CD4-positive, CD25-positive, alpha-beta regulatory T cell (primary cell): ENCODE results near the gene SLC35F2. TPM values are rescaled to one million over a fixed set of nuclear protein-coding genes. Genes with fewer than 3 reads are reported as not detected.

Experiments used
- ATAC-seq, 2 donors: fragments of 150-1000 bp; cut with Tn5 transposase; one replicate each; pipeline ENCODE4 v1.10.0; 2021; ENCODE audit warnings: low read depth in 2 of 2, moderate number of reproducible peaks in 2 of 2, moderate library complexity in 1 of 2
- DNase-seq, 3 donors: peaks; one replicate each; pipeline versions ENCODE4 v3.0.0 to v3.0.0-alpha.2; 2012 to 2022; ENCODE audit warnings: mixed read lengths in 1 of 3
- H3K27ac ChIP-seq: one replicate; pipeline ENCODE4 v1.7.0; 2013; ENCODE audit warnings: mild to moderate bottlenecking, low read length; ENCODE audit not compliant: insufficient read depth, poor library complexity, severe bottlenecking
- H3K27me3 ChIP-seq: one replicate; pipeline ENCODE4 v1.7.0; 2013; ENCODE audit warnings: low read length; ENCODE audit not compliant: control insufficient read depth, insufficient read depth
- H3K36me3 ChIP-seq: one replicate; pipeline ENCODE4 v1.7.0; 2013; ENCODE audit warnings: mild to moderate bottlenecking, low read length, moderate library complexity; ENCODE audit not compliant: control insufficient read depth, insufficient read depth
- H3K4me1 ChIP-seq: 2 replicates; pipeline ENCODE4 v1.7.0; 2013; ENCODE audit warnings: mild to moderate bottlenecking, low read length; ENCODE audit not compliant: insufficient read depth, control insufficient read depth, poor library complexity, severe bottlenecking
- H3K4me3 ChIP-seq: one replicate; pipeline ENCODE4 v1.7.0; 2013; ENCODE audit warnings: low read depth, mild to moderate bottlenecking, low read length, moderate library complexity
- H3K9me3 ChIP-seq, 2 experiments: 1 replicate in 1 of 2; 2 replicates in 1 of 2; pipeline ENCODE4 v1.7.0; 2013; ENCODE audit warnings: low read length in 2 of 2, mild to moderate bottlenecking in 1 of 2, moderate library complexity in 1 of 2; ENCODE audit not compliant: control insufficient read depth in 2 of 2
- H3K27ac Mint-ChIP-seq, 3 donors: one replicate each; pipeline ENCODE4 v1.8.0; 2020 to 2022; ENCODE audit warnings: mild to moderate bottlenecking in 3 of 3, mixed read lengths in 3 of 3, moderate library complexity in 2 of 3
- H3K27me3 Mint-ChIP-seq: one replicate; pipeline ENCODE4 v1.8.0; 2022; ENCODE audit warnings: mild to moderate bottlenecking, mixed read lengths
- H3K36me3 Mint-ChIP-seq: one replicate; pipeline ENCODE4 v1.8.0; 2020; ENCODE audit warnings: mixed read lengths
- H3K4me1 Mint-ChIP-seq, 4 donors: one replicate each; pipeline ENCODE4 v1.8.0; 2020 to 2022; ENCODE audit warnings: mixed read lengths in 4 of 4, mild to moderate bottlenecking in 1 of 4
- H3K4me3 Mint-ChIP-seq, 4 donors: one replicate each; pipeline ENCODE4 v1.8.0; 2020 to 2022; ENCODE audit warnings: mild to moderate bottlenecking in 4 of 4, mixed read lengths in 4 of 4, moderate library complexity in 3 of 4
- H3K9me3 Mint-ChIP-seq, 7 donors: one replicate each; pipeline ENCODE4 v1.8.0; 2020 to 2022; ENCODE audit warnings: mixed read lengths in 7 of 7, mild to moderate bottlenecking in 3 of 7, moderate library complexity in 2 of 7
- polyA plus RNA-seq, 4 donors: library from polyadenylated mRNA; unstranded; fragments of 300-500 nt; fragmentation: Illumina TruSeq; gene quantifications; one replicate each; pipeline ENCODE4 v1.2.3, GENCODE V29; 2021
- total RNA-seq: library from RNA; stranded (reverse); gene quantifications from one replicate; pipeline ENCODE4 v1.2.3, GENCODE V29; 2022

The SLC35F2 gene
- total and polyA plus RNA-seq, 5 donors from 2014 or later, result 10.7 to 23.9 (median 22.1) TPM

DNA sequence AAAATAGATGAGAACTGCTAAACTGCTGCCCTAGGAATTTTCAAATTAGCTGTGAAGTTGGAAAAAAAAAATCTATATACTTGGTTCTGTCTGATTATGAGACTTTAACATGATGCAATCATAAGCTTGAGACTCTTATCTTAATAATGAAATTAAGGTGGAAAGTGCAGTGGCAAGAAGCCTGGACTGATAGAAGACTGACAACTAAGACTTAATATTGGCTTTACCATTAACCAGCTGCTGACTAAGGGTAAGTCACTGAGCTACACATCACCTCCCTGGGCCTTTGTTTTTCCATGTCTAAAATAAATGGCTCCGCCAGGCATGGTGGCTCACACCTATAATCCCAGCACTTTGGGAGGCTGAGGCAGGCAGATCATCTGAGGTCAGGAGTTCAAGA lies 56.9 kb downstream of the SLC35F2 start:
- Mint-ChIP-seq H3K36me3 (peaks cover 32% of the 10 kb centered on the region), H3K4me3 (no peak overlapping the region), H3K27ac (no peak overlapping the region), H3K4me1 (peaks cover 2 to 6% (median 4%) of the 10 kb centered on the region in 4 donors), H3K9me3 (no peaks in the 10 kb centered on the region), H3K27me3 (no peaks in the 10 kb centered on the region)
- DNase-seq, result no peak
- Histone ChIP-seq H3K4me3 (no peak overlapping the region), H3K27me3 (no peaks in the 10 kb centered on the region), H3K4me1 (no peaks in the 10 kb centered on the region), H3K36me3 (peaks cover 20% of the 10 kb centered on the region), H3K9me3 (no peaks in the 10 kb centered on the region), H3K27ac (no peak overlapping the region)
- ATAC-seq, result no peak

- Histone ChIP-seq H3K9me3 (peaks cover 0 to 2% of the 10 kb centered on the region in 2 experiments), H3K36me3 (peaks cover 13% of the 10 kb centered on the region), H3K4me1 (no peaks in the 10 kb centered on the region), H3K4me3 (no peak overlapping the region), H3K27ac (no peak overlapping the region), H3K27me3 (no peaks in the 10 kb centered on the region)
- Mint-ChIP-seq H3K36me3 (peaks cover 40% of the 10 kb centered on the region), H3K4me3 (no peak overlapping the region), H3K27ac (peak overlapping the region in 1 of 3 donors; percentile 78), H3K27me3 (no peaks in the 10 kb centered on the region), H3K9me3 (peaks cover 0 to 4% (median 0%) of the 10 kb centered on the region in 7 donors), H3K4me1 (peaks cover 2 to 9% (median 5%) of the 10 kb centered on the region in 4 donors)
- ATAC-seq, result peak; percentile 66 to 67
- DNase-seq, result peak; percentile 35 to 69 (median 54)
Measured at GRCh38 chr11:107799218-107799859, 59.2 kb downstream of the SLC35F2 start.

- Histone ChIP-seq H3K36me3 (peaks cover 14% of the 10 kb centered on the region), H3K27ac (no peak overlapping the region), H3K4me3 (no peak overlapping the region), H3K27me3 (no peaks in the 10 kb centered on the region), H3K4me1 (no peaks in the 10 kb centered on the region), H3K9me3 (peaks cover 0 to 2% of the 10 kb centered on the region in 2 experiments)
- Mint-ChIP-seq H3K36me3 (peaks cover 46% of the 10 kb centered on the region), H3K27ac (peak overlapping the region in 1 of 3 donors; percentile 74), H3K4me3 (no peak overlapping the region), H3K4me1 (peaks cover 0 to 9% (median under 1%) of the 10 kb centered on the region in 4 donors), H3K27me3 (no peaks in the 10 kb centered on the region), H3K9me3 (peaks cover 0 to 4% (median 0%) of the 10 kb centered on the region in 7 donors)
- DNase-seq (no peak), ATAC-seq (no peak)
Measured at GRCh38 chr11:107792049-107792443, 66.5 kb downstream of the SLC35F2 start.

- Histone ChIP-seq H3K27me3 (no peaks in the 10 kb centered on the region), H3K4me3 (no peak overlapping the region), H3K9me3 (peaks cover 0 to 2% of the 10 kb centered on the region in 2 experiments), H3K4me1 (no peaks in the 10 kb centered on the region), H3K36me3 (peaks cover 14% of the 10 kb centered on the region), H3K27ac (no peak overlapping the region)
- DNase-seq (no peak), ATAC-seq (no peak)
- Mint-ChIP-seq H3K4me1 (peaks cover 0 to 9% (median under 1%) of the 10 kb centered on the region in 4 donors), H3K9me3 (peaks cover 0 to 4% (median 0%) of the 10 kb centered on the region in 7 donors), H3K27me3 (no peaks in the 10 kb centered on the region), H3K4me3 (no peak overlapping the region), H3K27ac (peak overlapping the region in 1 of 3 donors; percentile 12), H3K36me3 (peaks cover 44% of the 10 kb centered on the region)
Measured at GRCh38 chr11:107791343-107792048, 67.1 kb downstream of the SLC35F2 start.

DNA sequence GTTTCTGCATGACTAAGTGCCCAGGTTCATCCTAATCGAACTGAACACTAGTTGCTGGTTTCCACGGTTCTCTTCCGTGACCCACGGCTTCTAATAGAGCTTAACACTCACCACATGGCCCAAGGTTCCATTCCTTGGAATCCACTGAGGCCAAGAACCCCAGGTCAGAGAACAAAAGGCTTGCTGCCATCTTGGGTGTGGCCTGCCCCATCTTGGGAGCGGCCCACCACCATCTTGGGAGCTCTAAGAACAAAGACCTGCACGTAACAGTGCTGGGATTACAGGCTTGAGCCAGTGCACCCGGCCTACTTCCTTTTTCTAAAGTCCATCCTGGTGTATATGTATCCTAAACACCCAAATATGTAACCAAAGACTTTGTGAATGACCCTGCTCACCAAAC lies 68.8 kb downstream of the SLC35F2 start:
- peaks cover 32% of the 10 kb centered on the region for H3K36me3 Mint-ChIP-seq
- ATAC-seq, result no peak
- H3K27ac Mint-ChIP-seq, result no peak overlapping the region
- no peaks in the 10 kb centered on the region for H3K27me3 Mint-ChIP-seq
- H3K4me3 Mint-ChIP-seq, result no peak overlapping the region
- peaks cover 0 to 2% (median 0%) of the 10 kb centered on the region in 7 donors for H3K9me3 Mint-ChIP-seq
- DNase-seq, result no peak
- H3K27ac ChIP-seq, result no peak overlapping the region
- H3K36me3 ChIP-seq, result peaks cover 12% of the 10 kb centered on the region
- H3K4me1 Mint-ChIP-seq, result peaks cover 0 to 4% (median under 1%) of the 10 kb centered on the region in 4 donors
- H3K27me3 ChIP-seq, result no peaks in the 10 kb centered on the region
- no peaks in the 10 kb centered on the region for H3K4me1 ChIP-seq
- H3K9me3 ChIP-seq, result peaks cover 0 to 2% of the 10 kb centered on the region in 2 experiments
- no peak overlapping the region for H3K4me3 ChIP-seq

- no peak for DNase-seq
- H3K27ac ChIP-seq, result no peak overlapping the region
- no peaks in the 10 kb centered on the region for H3K27me3 ChIP-seq
- no peaks in the 10 kb centered on the region for H3K9me3 ChIP-seq
- no peak overlapping the region for H3K4me3 ChIP-seq
- H3K9me3 Mint-ChIP-seq, result no peaks in the 10 kb centered on the region
- H3K4me1 ChIP-seq, result no peaks in the 10 kb centered on the region
- no peak overlapping the region for H3K4me3 Mint-ChIP-seq
- no peak for ATAC-seq
- H3K27ac Mint-ChIP-seq, result no peak overlapping the region
- H3K36me3 Mint-ChIP-seq, result peaks cover 16% of the 10 kb centered on the region
- no peaks in the 10 kb centered on the region for H3K27me3 Mint-ChIP-seq
- H3K36me3 ChIP-seq, result peaks cover 8% of the 10 kb centered on the region
- peaks cover 0 to 4% (median under 1%) of the 10 kb centered on the region in 4 donors for H3K4me1 Mint-ChIP-seq
Measured at GRCh38 chr11:107787733-107788132, 70.9 kb downstream of the SLC35F2 start.

- no peaks in the 10 kb centered on the region for H3K9me3 ChIP-seq
- Mint-ChIP-seq H3K36me3 (no peaks in the 10 kb centered on the region), H3K27ac (peak overlapping the region in 1 of 3 donors; percentile 56), H3K27me3 (peaks cover 4% of the 10 kb centered on the region), H3K4me3 (no peak overlapping the region), H3K4me1 (no peaks in the 10 kb centered on the region), H3K9me3 (no peaks in the 10 kb centered on the region)
- no peak for DNase-seq
- H3K4me1 ChIP-seq, result no peaks in the 10 kb centered on the region
- H3K27ac ChIP-seq, result no peak overlapping the region
- H3K4me3 ChIP-seq, result no peak overlapping the region
- H3K36me3 ChIP-seq, result no peaks in the 10 kb centered on the region
- no peak for ATAC-seq
- H3K27me3 ChIP-seq, result no peaks in the 10 kb centered on the region
Measured at GRCh38 chr11:107785401-107785800, 73.2 kb downstream of the SLC35F2 start.
